Breast epithelium (tissue), 4 donors: ENCODE measurements around the gene UGT1A10. TPM values are rescaled to one million over a fixed set of nuclear protein-coding genes. Genes with fewer than 3 reads are reported as not detected.

Experiments used
- DNase-seq, 2 donors: peaks; one replicate each; pipeline ENCODE4 v3.0.0-alpha.2; 2019; ENCODE audit warnings: low spot score in 2 of 2
- H3K27ac ChIP-seq, 2 donors: fragments of 200-600 bp; sonication (generic) in 1 of 2; one replicate each; pipeline ENCODE4 v1.5.1; 2016 to 2019; ENCODE audit warnings: mild to moderate bottlenecking in 1 of 2
- H3K27me3 ChIP-seq, 2 donors: fragments of 200-600 bp; sonication (generic) in 1 of 2; one replicate each; pipeline versions ENCODE4 v1.5.1 to v1.6.0; 2017 to 2019; ENCODE audit warnings: control low read depth in 1 of 2, mild to moderate bottlenecking in 1 of 2
- H3K36me3 ChIP-seq: fragments of 200-600 bp; one replicate; pipeline ENCODE4 v1.5.1; 2019
- H3K4me1 ChIP-seq, 2 donors: fragments of 200-600 bp; sonication (generic); one replicate each; pipeline ENCODE4 v1.5.1; 2016 to 2019; ENCODE audit warnings: control low read depth in 1 of 2
- H3K4me3 ChIP-seq, 3 donors: fragments of 200-600 bp; sonication (generic); 1 replicate in 2 of 3; 2 replicates in 1 of 3; pipeline ENCODE4 v1.5.1; 2016 to 2019; ENCODE audit warnings: mild to moderate bottlenecking in 3 of 3, moderate library complexity in 2 of 3
- H3K9me3 ChIP-seq, 2 donors: fragments of 200-600 bp; sonication (generic) in 1 of 2; one replicate each; pipeline ENCODE4 v1.5.1; 2016 to 2019; ENCODE audit warnings: control low read depth in 1 of 2
- CTCF ChIP-seq, 3 donors: fragments of 450-650 bp; IDR thresholded peaks; one replicate each; pipeline ENCODE4 v1.5.1; 2016 to 2017; ENCODE audit warnings: antibody characterized with exemption in 3 of 3, mild to moderate bottlenecking in 3 of 3, moderate library complexity in 3 of 3
- POLR2A ChIP-seq: fragments of 450-650 bp; IDR thresholded peaks from one replicate; pipeline ENCODE4 v1.6.1; 2016; ENCODE audit warnings: antibody characterized with exemption, mild to moderate bottlenecking, moderate library complexity
- POLR2AphosphoS5 ChIP-seq, 3 donors: sonication (generic); formaldehyde crosslinking; IDR thresholded peaks; one replicate each; pipeline ENCODE4 v1.6.1; 2017; ENCODE audit warnings: antibody characterized with exemption in 3 of 3
- intact Hi-C: fragments of 100-400 bp; cut with DNase I; formaldehyde crosslinking; loops from one replicate; pipeline ENCODE4 v1.15.1; 2023; ENCODE audit warnings: low total_unique reads
- total RNA-seq, 3 donors: library from RNA; depleted of rRNA; stranded (reverse); fragments of >200 nt; gene quantifications; one replicate each; pipeline ENCODE4 v1.1.0, GENCODE V29; 2016

UGT1A10 gene
- total RNA-seq, 3 donors from 2014 or later, result not detected

DNA sequence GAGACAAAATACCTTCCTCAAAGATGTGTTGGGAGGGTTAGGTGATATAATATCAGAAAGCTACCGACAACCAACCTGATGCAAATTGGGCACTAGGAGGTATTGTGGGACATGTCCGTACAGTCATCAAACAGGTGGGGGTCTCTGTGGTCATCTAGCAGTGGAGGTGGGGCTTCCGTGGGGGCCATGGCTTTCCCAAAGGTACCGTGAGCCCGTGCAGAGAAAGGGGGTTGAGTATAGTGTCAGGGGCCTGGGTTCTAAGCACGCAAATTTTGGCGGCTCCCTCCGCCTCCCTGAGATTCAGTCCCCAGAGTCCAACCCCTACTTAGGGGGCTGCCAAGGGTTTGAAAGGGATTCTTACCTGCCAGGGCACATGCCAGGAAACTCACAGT lies 185.5 kb downstream of the UGT1A10 start:
- no peaks in the 10 kb centered on the region for H3K9me3 ChIP-seq
- H3K4me3 ChIP-seq, result no peak overlapping the region
- intact Hi-C loops, result no loop called here
- no peaks in the 10 kb centered on the region for H3K36me3 ChIP-seq
- no peaks in the 10 kb centered on the region for H3K27me3 ChIP-seq
- no peak for TF ChIP-seq POLR2AphosphoS5 (IDR thresholded peaks at IDR 0.05)
- TF ChIP-seq CTCF (IDR thresholded peaks at IDR 0.05), result no peak
- TF ChIP-seq POLR2A, result no peak
- DNase-seq, result no peak
- no peaks in the 10 kb centered on the region for H3K4me1 ChIP-seq
- no peak overlapping the region for H3K27ac ChIP-seq

DNA sequence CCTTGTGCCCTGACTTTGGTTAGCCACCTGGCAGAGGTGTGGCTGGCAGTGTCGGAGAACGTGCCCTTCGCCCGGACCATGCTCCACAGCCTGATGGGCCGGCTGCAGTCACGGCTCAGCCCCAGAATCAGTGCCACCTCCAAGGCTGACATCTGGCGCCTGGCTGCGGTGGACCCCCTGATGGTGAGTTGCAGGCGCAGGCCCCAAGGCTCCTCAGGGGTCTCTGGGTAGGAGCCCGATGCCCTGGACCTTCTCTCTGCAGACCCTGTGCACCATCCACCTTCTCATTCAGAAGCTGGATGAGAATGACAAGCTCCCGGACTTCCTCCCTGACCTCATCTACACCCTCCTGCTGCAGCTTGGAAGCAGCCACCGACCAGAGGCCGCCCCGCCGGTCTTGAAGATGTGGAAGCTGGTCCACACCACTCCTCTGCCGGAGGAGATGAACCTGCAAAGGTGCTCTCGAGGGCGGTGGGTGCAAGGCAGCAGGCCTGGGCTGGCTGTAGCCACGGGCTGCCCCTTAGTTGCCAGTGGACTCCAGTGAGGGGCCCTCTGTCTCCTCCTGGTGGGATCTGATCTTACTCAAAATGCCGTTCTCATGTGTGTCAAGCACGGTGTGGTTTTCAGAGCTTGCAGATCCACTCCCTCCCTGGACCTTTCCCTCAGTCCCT lies 186.0 kb downstream of the UGT1A10 start:
- no peaks in the 10 kb centered on the region for H3K4me1 ChIP-seq
- DNase-seq, result no peak
- no peaks in the 10 kb centered on the region for H3K36me3 ChIP-seq
- no peak overlapping the region for H3K4me3 ChIP-seq
- no peaks in the 10 kb centered on the region for H3K27me3 ChIP-seq
- intact Hi-C loops, result no loop called here
- no peaks in the 10 kb centered on the region for H3K9me3 ChIP-seq
- TF ChIP-seq POLR2AphosphoS5 (IDR thresholded peaks at IDR 0.05) (no peak), POLR2A (no peak), CTCF (IDR thresholded peaks at IDR 0.05) (no peak)
- H3K27ac ChIP-seq, result no peak overlapping the region

Other genes with a start within 250 kb of the UGT1A10 start
- gene USP40, start 69.7 kb upstream of the UGT1A10 start, total RNA-seq, result 10 to 100 TPM; 29.2 to 53.4 (median 35.2) TPM
- not detected for gene UGT1A8, start 18.8 kb upstream of the UGT1A10 start, total RNA-seq
- gene UGT1A9, start 35.5 kb downstream of the UGT1A10 start, total RNA-seq, result not detected
- gene UGT1A7, start 45.5 kb downstream of the UGT1A10 start, total RNA-seq, result not detected
- gene UGT1A6, start 56.4 kb downstream of the UGT1A10 start, total RNA-seq, result not detected
- gene UGT1A5, start 76.5 kb downstream of the UGT1A10 start, total RNA-seq, result not detected
- not detected for gene UGT1A4, start 82.3 kb downstream of the UGT1A10 start, total RNA-seq
- under 1 TPM in 1 of 3 donors, not detected in 2; 0.16 TPM for gene UGT1A3, start 92.6 kb downstream of the UGT1A10 start, total RNA-seq
- gene UGT1A1, start 123.8 kb downstream of the UGT1A10 start, total RNA-seq, result not detected
- gene MROH2A, start 141.9 kb downstream of the UGT1A10 start, total RNA-seq, result not detected
- 1 to 10 TPM in 1 of 3 donors, under 1 TPM in 1, not detected in 1; 0.33 to 3.0 TPM for gene HJURP, start 218.1 kb downstream of the UGT1A10 start, total RNA-seq